A549 (cell line): ENCODE results near the gene AP3S2. TPM values are rescaled to one million over a fixed set of nuclear protein-coding genes. Genes with fewer than 3 reads are reported as not detected.

Experiments used
- ATAC-seq, 2 experiments: fragments of 200-7000 bp in 1 of 2; fragments of >200 bp in 1 of 2; cut with Nextera tagmentation in 1 of 2; cut with Tn5 transposase in 1 of 2; 3 replicates each; pipeline versions ENCODE4 v1.8.0 to v1.9.1; 2018 to 2020; ENCODE audit warnings: mild to moderate bottlenecking in 1 of 2, moderate library complexity in 1 of 2
- CTCF ChIA-PET: fragments of 300-600 bp; sonication (Branson Sonifier 250); formaldehyde crosslinking; extraction: SDS; loops from one replicate; lab custom pipeline; 2021; ENCODE audit warnings: antibody characterized with exemption, inconsistent platforms; lab: Yijun Ruan, JAX
- POLR2A ChIA-PET: fragments of 350-600 bp; formaldehyde crosslinking; extraction: SDS; loops from one replicate; lab custom pipeline; 2021; ENCODE audit warnings: antibody characterized with exemption, inconsistent platforms; lab: Yijun Ruan, JAX
- DNase-seq, 2 experiments: peaks; one replicate each; pipeline versions ENCODE4 v3.0.0 to v3.0.0-alpha.2; 2011 to 2016; ENCODE audit warnings: low read depth in 1 of 2, low spot score in 1 of 2
- FAIRE-seq: peaks from 2 replicates; lab custom pipeline; 2011; peaks lifted over from hg19 to GRCh38; lab: Jason Lieb, UNC
- H3K27ac ChIP-seq, 2 experiments: fragments of >200 bp; sonication (Bioruptor Twin); formaldehyde crosslinking; 3 replicates each; pipeline ENCODE4 v1.5.1; 2016 to 2017
- H3K4me1 ChIP-seq: fragments of >200 bp; sonication (Bioruptor Twin); formaldehyde crosslinking; 3 replicates; pipeline ENCODE4 v1.6.1; 2016
- H3K4me2 ChIP-seq: fragments of >200 bp; sonication (Bioruptor Twin); formaldehyde crosslinking; 3 replicates; pipeline ENCODE4 v1.6.1; 2016
- H3K4me3 ChIP-seq: fragments of >200 bp; sonication (Bioruptor Twin); formaldehyde crosslinking; 3 replicates; pipeline ENCODE4 v1.5.1; 2016
- H3K9me3 ChIP-seq: fragments of >200 bp; sonication (Bioruptor Twin); formaldehyde crosslinking; 3 replicates; pipeline ENCODE4 v1.6.1; 2016
- CBX8 ChIP-seq: fragments of 200-600 bp; sonication (generic); IDR thresholded peaks from 2 replicates; pipeline ENCODE4 v1.6.1; 2016
- CEBPB ChIP-seq, 2 experiments: fragments of >200 bp in 1 of 2; sonication (Bioruptor Twin) in 1 of 2; formaldehyde crosslinking in 1 of 2; IDR thresholded peaks; 2 replicates each; pipeline ENCODE4 v1.6.1; 2012 to 2016
- CTCF ChIP-seq: fragments of >200 bp; sonication (Bioruptor Twin); formaldehyde crosslinking; IDR thresholded peaks from 3 replicates; pipeline ENCODE4 v1.5.1; 2016
- EHF ChIP-seq: fragments of 250-450 bp; sonication (Bioruptor Pico); IDR thresholded peaks from 2 replicates; pipeline ENCODE4 v1.5.0; 2020; ENCODE audit warnings: mild to moderate bottlenecking
- ELK1 ChIP-seq: fragments of 150-350 bp; IDR thresholded peaks from 2 replicates; pipeline ENCODE4 v1.6.1; 2014; ENCODE audit warnings: low read depth, mild to moderate bottlenecking, low read length
- HDAC2 ChIP-seq: fragments of 200-600 bp; sonication (generic); IDR thresholded peaks from 2 replicates; pipeline ENCODE4 v1.6.1; 2016
- HES2 ChIP-seq: fragments of >200 bp; sonication (Bioruptor Twin); formaldehyde crosslinking; IDR thresholded peaks from 2 replicates; pipeline ENCODE4 v1.6.1; 2016
- HEYL ChIP-seq: fragments of 250-450 bp; sonication (Bioruptor Pico); IDR thresholded peaks from 2 replicates; pipeline ENCODE4 v1.8.0; 2021; ENCODE audit warnings: mild to moderate bottlenecking, moderate library complexity
- HMGXB4 ChIP-seq: fragments of 250-450 bp; sonication (Bioruptor Pico); IDR thresholded peaks from 2 replicates; pipeline ENCODE4 v1.5.0; 2021; ENCODE audit warnings: mild to moderate bottlenecking, moderate library complexity, borderline replicate concordance
- HOXB5 ChIP-seq: fragments of 250-450 bp; sonication (Bioruptor Pico); IDR thresholded peaks from 2 replicates; pipeline ENCODE4 v1.5.0; 2020; ENCODE audit warnings: mild to moderate bottlenecking, moderate library complexity
- KDM1A ChIP-seq: fragments of 200-600 bp; sonication (generic); IDR thresholded peaks from 2 replicates; pipeline ENCODE4 v1.6.1; 2016; ENCODE audit warnings: low read depth, mild to moderate bottlenecking
- MYC ChIP-seq: IDR thresholded peaks from 2 replicates; pipeline ENCODE4 v1.6.1; 2012; ENCODE audit warnings: mild to moderate bottlenecking, inconsistent platforms, low read length, improper control_type of control experiment, borderline replicate concordance
- NFE2L2 ChIP-seq: fragments of 150-350 bp; conservative IDR thresholded peaks from 2 replicates; pipeline ENCODE4 v1.6.1; 2014; ENCODE audit warnings: low read length
- NR3C1 ChIP-seq: fragments of >200 bp; sonication (Bioruptor Twin); formaldehyde crosslinking; IDR thresholded peaks from 3 replicates; pipeline ENCODE4 v1.6.1; 2017
- POLR2AphosphoS2 ChIP-seq: conservative IDR thresholded peaks from 2 replicates; pipeline ENCODE4 v1.6.1; 2012; ENCODE audit warnings: low read length, improper control_type of control experiment, inconsistent platforms
- RARB ChIP-seq: fragments of 250-450 bp; sonication (Bioruptor Pico); IDR thresholded peaks from 2 replicates; pipeline ENCODE4 v1.8.0; 2021; ENCODE audit warnings: mild to moderate bottlenecking, moderate library complexity
- SREBF2 ChIP-seq: fragments of 450-650 bp; IDR thresholded peaks from 2 replicates; pipeline ENCODE4 v1.6.1; 2014; ENCODE audit warnings: mild to moderate bottlenecking, moderate library complexity
- TFCP2L1 ChIP-seq: fragments of 250-450 bp; sonication (Bioruptor Pico); IDR thresholded peaks from 2 replicates; pipeline ENCODE4 v1.5.0; 2021; ENCODE audit warnings: mild to moderate bottlenecking
- USF2 ChIP-seq: fragments of 450-650 bp; IDR thresholded peaks from 2 replicates; pipeline ENCODE4 v1.6.1; 2014; ENCODE audit warnings: antibody characterized with exemption
- ZSCAN20 ChIP-seq: fragments of 250-450 bp; sonication (Bioruptor Pico); IDR thresholded peaks from 2 replicates; pipeline ENCODE4 v1.8.0; 2022; ENCODE audit warnings: mild to moderate bottlenecking, moderate library complexity
- WGBS: methylation state at CpG from one replicate; pipeline ENCODE4 v1.1.6; 2017; ENCODE audit errors: missing lambda C conversion rate; 5-methylcytosine and 5-hydroxymethylcytosine counted together
- polyA plus RNA-seq, 4 experiments: library from polyadenylated mRNA; depleted of rRNA in 3 of 4; stranded (reverse); fragments of >200 nt; fragmentation: RNase III in 1 of 4; extraction: RNeasy Plus Mini Kit Qiagen cat#74134 plus additional on column Dnase treatment in 1 of 4; gene quantifications; 2 replicates in 3 of 4; 3 replicates in 1 of 4; pipeline ENCODE4 v1.2.3, GENCODE V29; 2011 to 2017

AP3S2 gene
- polyA plus RNA-seq, 2 of the 4 experiments (the other 2 are of a cell fraction), result 85.1 to 85.9 TPM

- H3K4me1 ChIP-seq, result peaks cover 41% of the 10 kb centered on the region
- TF ChIP-seq HMGXB4 (no peak), EHF (no peak), USF2 (no peak), CBX8 (no peak), NR3C1 (no peak), HEYL (CRISPR knock-in tag) (no peak), NFE2L2 (no peak), HDAC2 (no peak), CTCF (no peak), HOXB5 (CRISPR knock-in tag) (no peak), MYC (no peak), ZSCAN20 (CRISPR knock-in tag) (no peak), POLR2AphosphoS2 (no peak), RARB (CRISPR knock-in tag) (no peak), KDM1A (no peak), TFCP2L1 (CRISPR knock-in tag) (no peak)
- ATAC-seq, result no peak
- H3K4me2 ChIP-seq, result no peak overlapping the region
- H3K9me3 ChIP-seq, result no peaks in the 10 kb centered on the region
- no peak for DNase-seq
- POLR2A ChIA-PET, result no interaction called here
- FAIRE-seq, result no peak
- no peak overlapping the region for H3K4me3 ChIP-seq
- 98% methylated on average over 1 of the region's 1 CpG for WGBS
- no peak overlapping the region for H3K27ac ChIP-seq
- CTCF ChIA-PET, result interaction anchor here (1.7 to 5.8 kb wide), 2 partner anchors 33 to 35 kb away, joined by 5 to 26 read pairs; no protein-coding TSS in a partner anchor
Observed at GRCh38 chr15:89841962-89842361, 51.8 kb downstream of the AP3S2 start.

- no peak overlapping the region for H3K4me2 ChIP-seq
- peaks cover 42% of the 10 kb centered on the region for H3K4me1 ChIP-seq
- CTCF ChIA-PET, result interaction anchor here (0.8 to 5.8 kb wide), 5 partner anchors 33 to 81 kb away, joined by 3 to 26 read pairs (median 5); no protein-coding TSS in a partner anchor
- WGBS, result 95% methylated on average over 4 of the region's 4 CpGs
- H3K4me3 ChIP-seq, result no peak overlapping the region
- no peak overlapping the region for H3K27ac ChIP-seq
- DNase-seq (no peak), ATAC-seq (no peak)
- TF ChIP-seq ELK1, result no peak
- TF ChIP-seq HEYL (CRISPR knock-in tag), result no peak
- no peak for TF ChIP-seq HES2
- TF ChIP-seq KDM1A, result no peak
- no peak for TF ChIP-seq CEBPB (IDR thresholded peaks at IDR 0.05)
- TF ChIP-seq SREBF2, result no peak
- TF ChIP-seq, all 56 proteins: peak for 0
- no peaks in the 10 kb centered on the region for H3K9me3 ChIP-seq
- no peak for FAIRE-seq
- POLR2A ChIA-PET, result no interaction called here
Observed at GRCh38 chr15:89841306-89841705, 52.5 kb downstream of the AP3S2 start.
